NOMO-1 (cell line): Measurements from ENCODE around the gene GRK5.

Experiments
- DNase-seq, 2 experiments: peaks; one replicate each; lab custom pipeline; 2025; ENCODE audit not compliant: unreplicated experiment in 2 of 2; lab: John Stamatoyannopoulos, UW

Gene GRK5

GRCh38 chr10:119353421-119353820, 146.1 kb downstream of the GRK5 start:
- no peak for DNase-seq

GRCh38 chr10:119355930-119356329, 148.6 kb downstream of the GRK5 start:
- DNase-seq, result no peak

GRCh38 chr10:119357412-119358151, 150.2 kb downstream of the GRK5 start:
- DNase-seq, result no peak

- DNase-seq, result no peak
Measured at GRCh38 chr10:119358152-119358512, 150.8 kb downstream of the GRK5 start.

- DNase-seq, result no peak
Measured at GRCh38 chr10:119358567-119358966, 151.2 kb downstream of the GRK5 start.

GRCh38 chr10:119359025-119359424, 151.7 kb downstream of the GRK5 start:
- DNase-seq, result no peak

GRCh38 chr10:119360181-119360921, 153.0 kb downstream of the GRK5 start:
- DNase-seq, result peak in 1 of 2 experiments; percentile 14

GRCh38 chr10:119361037-119361436, 153.7 kb downstream of the GRK5 start:
- DNase-seq, result no peak

- DNase-seq, result no peak
Measured at GRCh38 chr10:119362122-119362521, 154.8 kb downstream of the GRK5 start.

GRCh38 chr10:119364645-119365600, 157.6 kb downstream of the GRK5 start:
- DNase-seq, result no peak

- DNase-seq, result no peak
Measured at GRCh38 chr10:119365773-119366599, 158.6 kb downstream of the GRK5 start.

GRCh38 chr10:119367841-119368549, 160.6 kb downstream of the GRK5 start:
- DNase-seq, result no peak

- DNase-seq, result no peak
Measured at GRCh38 chr10:119368581-119368980, 161.2 kb downstream of the GRK5 start.

- DNase-seq, result no peak
Measured at GRCh38 chr10:119368991-119369869, 161.9 kb downstream of the GRK5 start.

- no peak for DNase-seq
Measured at GRCh38 chr10:119370111-119370741, 162.9 kb downstream of the GRK5 start.

- DNase-seq, result no peak
Measured at GRCh38 chr10:119370972-119371703, 163.8 kb downstream of the GRK5 start.
